Hepatocyte (in vitro differentiated cells): Measurements from ENCODE around the gene LDB2.

Experiments used
- CTCF ChIP-seq: fragments of 200-600 bp; sonication (generic); IDR thresholded peaks from 2 replicates; pipeline ENCODE4 v1.5.1; 2016; ENCODE audit warnings: antibody characterized with exemption, mild to moderate bottlenecking; ENCODE audit not compliant: poor library complexity
- EZH2 ChIP-seq: fragments of 200-600 bp; sonication (generic); IDR thresholded peaks from 2 replicates; pipeline ENCODE4 v1.6.1; 2016; ENCODE audit warnings: antibody characterized with exemption, mild to moderate bottlenecking, borderline replicate concordance
- EZH2phosphoT487 ChIP-seq: fragments of 200-600 bp; sonication (generic); IDR thresholded peaks from one replicate; pipeline ENCODE4 v1.6.1; 2018; ENCODE audit warnings: antibody characterized with exemption, mild to moderate bottlenecking, low read depth, moderate library complexity; ENCODE audit not compliant: unreplicated experiment, severe bottlenecking

GRCh38 chr4:16669036-16669435 lies 229.4 kb downstream of the LDB2 start:
- no peak for TF ChIP-seq CTCF
- TF ChIP-seq EZH2, result no peak
- no peak for TF ChIP-seq EZH2phosphoT487
